H1 (cell line): ENCODE data around the gene PIGS. TPM values are rescaled to one million over a fixed set of nuclear protein-coding genes. Genes with fewer than 3 reads are reported as not detected.

Experiments
- CTCF ChIP-seq, 3 experiments: IDR thresholded peaks; 1 replicate in 2 of 3; 2 replicates in 1 of 3; pipeline versions ENCODE4 v1.5.1 to v1.6.1; 2011; ENCODE audit warnings: low read length in 3 of 3, mild to moderate bottlenecking in 3 of 3, inconsistent platforms in 2 of 3, low read depth in 1 of 3, moderate library complexity in 1 of 3; ENCODE audit not compliant: insufficient read depth in 1 of 3; ENCODE audit errors: control extremely low read depth in 1 of 3
- polyA plus RNA-seq, 7 experiments: library from polyadenylated mRNA; depleted of rRNA in 3 of 7; stranded (reverse) in 5 of 7; unstranded in 2 of 7; fragments of >200 nt in 5 of 7; fragments of 200-250 nt in 2 of 7; gene quantifications; 1 replicate in 5 of 7; 2 replicates in 1 of 7; 4 replicates in 1 of 7; pipeline versions ENCODE4 v1.2.1 to v1.2.3, GENCODE V29; 2011 to 2013; ENCODE audit warnings: missing spikeins in 2 of 7, mixed read lengths in 2 of 7
- total RNA-seq: library from RNA; stranded (reverse); fragmentation: NEBNext Ultra II Directional; extraction: Animal tissue kit (Norgen Biotek cat#: 25700); gene quantifications from 2 replicates; pipeline ENCODE4 v1.2.1, GENCODE V29; 2021

The PIGS gene
- total and polyA plus RNA-seq, 2 of the 8 experiments (the other 6 are each of a cell fraction or from before 2014, with no cell fraction given) = 44.3 to 50.6 TPM

GRCh38 chr17:28526381-28526780, 44.9 kb downstream of the PIGS start (continued):
- no peak for TF ChIP-seq CTCF (IDR thresholded peaks at IDR 0.05; ENCODE audit: control extremely low read depth in 1 of 3, insufficient read depth in 1 of 3, low read depth in 1 of 3, low read length in 3 of 3)
